Endothelial cell of umbilical vein (primary cell): Measurements from ENCODE around the gene FBXO24. TPM values are rescaled to one million over a fixed set of nuclear protein-coding genes. Genes with fewer than 3 reads are reported as not detected.

Experiments
- BruUV-seq: library from RNA; stranded (reverse); fragments of 400-500 nt; replicated peaks from 2 replicates; lab custom pipeline; 2021; lab: Mats Ljungman, UMichigan
- CTCF ChIA-PET: fragments of 300-600, 350-600 bp; sonication (Branson Sonifier 250); formaldehyde crosslinking; loops from one replicate; lab custom pipeline; 2021; ENCODE audit warnings: antibody characterized with exemption, inconsistent platforms; lab: Charles Lee
- POLR2A ChIA-PET: fragments of 300-600, 350-600 bp; sonication (Branson Sonifier 250); formaldehyde crosslinking; loops from one replicate; lab custom pipeline; 2021; ENCODE audit warnings: antibody characterized with exemption, inconsistent platforms; lab: Charles Lee
- DNase-seq: peaks from one replicate; pipeline ENCODE4 v3.0.0-alpha.2; 2011; ENCODE audit warnings: low read depth, low spot score
- FAIRE-seq: peaks from 2 replicates; lab custom pipeline; 2011; peaks lifted over from hg19 to GRCh38; lab: Jason Lieb, UNC
- H2AFZ ChIP-seq: 2 replicates; pipeline ENCODE4 v1.6.0; 2012; ENCODE audit warnings: low read depth, low read length, control low read depth, inconsistent platforms
- H3K27ac ChIP-seq: 2 replicates; pipeline ENCODE4 v1.5.1; 2011; ENCODE audit warnings: low read depth, mild to moderate bottlenecking, control low read depth, low read length, moderate library complexity; ENCODE audit not compliant: insufficient read depth
- H3K27me3 ChIP-seq, 2 experiments: 2 replicates each; pipeline versions ENCODE4 v1.6.0 to v1.6.1; 2011; ENCODE audit warnings: low read length in 2 of 2, mixed read lengths in 1 of 2; ENCODE audit not compliant: control insufficient read depth in 2 of 2, insufficient read depth in 2 of 2
- H3K36me3 ChIP-seq, 2 experiments: 2 replicates in 1 of 2; 3 replicates in 1 of 2; pipeline ENCODE4 v1.5.1; 2011; ENCODE audit warnings: low read length in 2 of 2, mild to moderate bottlenecking in 1 of 2, moderate library complexity in 1 of 2; ENCODE audit not compliant: control insufficient read depth in 2 of 2, insufficient read depth in 2 of 2; ENCODE audit errors: extremely low read depth in 1 of 2
- H3K4me1 ChIP-seq: 3 replicates; pipeline ENCODE4 v1.5.1; 2011; ENCODE audit warnings: mild to moderate bottlenecking, low read length; ENCODE audit not compliant: control insufficient read depth, insufficient read depth; ENCODE audit errors: extremely low read depth
- H3K4me2 ChIP-seq: 2 replicates; pipeline ENCODE4 v1.6.1; 2011; ENCODE audit warnings: low read length, control low read depth, mixed read lengths; ENCODE audit not compliant: insufficient read depth
- H3K4me3 ChIP-seq, 3 experiments: fragments of 200-600 bp in 1 of 3; sonication (generic), shearing (Covaris generic) in 1 of 3; replicated peaks in 1 of 3; 2 replicates each; pipeline ENCODE4 v1.5.1; 2011 to 2016; ENCODE audit warnings: control low read depth in 3 of 3, low read length in 3 of 3, mild to moderate bottlenecking in 2 of 3, inconsistent platforms in 1 of 3, low read depth in 1 of 3, moderate library complexity in 1 of 3; ENCODE audit not compliant: insufficient read depth in 1 of 3
- H3K79me2 ChIP-seq: 2 replicates; pipeline ENCODE4 v1.6.0; 2012; ENCODE audit warnings: low read length, inconsistent platforms; ENCODE audit not compliant: control insufficient read depth, insufficient read depth
- H3K9ac ChIP-seq: replicated peaks from 2 replicates; pipeline ENCODE3; 2011; ENCODE audit warnings: low read length, control low read depth; ENCODE audit not compliant: insufficient read depth; ENCODE audit errors: extremely low read depth
- H3K9me1 ChIP-seq: replicated peaks from 3 replicates; pipeline ENCODE4 v1.6.0; 2011; ENCODE audit warnings: mild to moderate bottlenecking, low read length; ENCODE audit not compliant: control insufficient read depth, insufficient read depth; ENCODE audit errors: extremely low read depth
- H3K9me3 ChIP-seq: replicated peaks from 2 replicates; pipeline ENCODE4 v1.5.1; 2012; ENCODE audit warnings: low read length, inconsistent platforms; ENCODE audit not compliant: control insufficient read depth, insufficient read depth
- H4K20me1 ChIP-seq: replicated peaks from 2 replicates; pipeline ENCODE3; 2011; ENCODE audit warnings: mild to moderate bottlenecking, low read length; ENCODE audit not compliant: control insufficient read depth, insufficient read depth; ENCODE audit errors: extremely low read depth
- CTCF ChIP-seq, 2 donors: IDR thresholded peaks; 1 replicate in 1 of 2; 2 replicates in 1 of 2; pipeline ENCODE4 v1.5.1; 2011; ENCODE audit warnings: low read length in 2 of 2, mild to moderate bottlenecking in 2 of 2, moderate library complexity in 2 of 2, control low read depth in 1 of 2, inconsistent platforms in 1 of 2, low read depth in 1 of 2; ENCODE audit not compliant: insufficient read depth in 1 of 2; ENCODE audit errors: extremely low read depth in 1 of 2
- EZH2 ChIP-seq: IDR thresholded peaks from 2 replicates; pipeline ENCODE4 v1.6.1; 2012; ENCODE audit warnings: borderline replicate concordance, low read depth, mild to moderate bottlenecking, moderate library complexity, low read length, inconsistent platforms; ENCODE audit not compliant: severe bottlenecking
- FOS ChIP-seq: IDR thresholded peaks from 2 replicates; pipeline ENCODE4 v1.6.1; 2011; ENCODE audit warnings: mild to moderate bottlenecking, low read length, moderate library complexity, borderline replicate concordance; ENCODE audit not compliant: insufficient read depth
- GATA2 ChIP-seq: IDR thresholded peaks from 2 replicates; pipeline ENCODE4 v1.7.0; 2011; ENCODE audit warnings: low read depth, mild to moderate bottlenecking, moderate library complexity, mixed read lengths, low read length; ENCODE audit not compliant: insufficient read length, insufficient read depth
- JUN ChIP-seq: IDR thresholded peaks from 2 replicates; pipeline ENCODE4 v1.6.1; 2011; ENCODE audit warnings: borderline replicate concordance, low read depth; ENCODE audit not compliant: insufficient read length, insufficient read depth
- MYC ChIP-seq: IDR thresholded peaks from one replicate; pipeline ENCODE4 v1.6.1; 2011; ENCODE audit warnings: mild to moderate bottlenecking, low read depth, low read length
- POLR2A ChIP-seq: IDR thresholded peaks from 2 replicates; pipeline ENCODE4 v1.6.1; 2012; ENCODE audit warnings: low read depth, mild to moderate bottlenecking, control low read depth, low read length
- POLR2AphosphoS5 ChIP-seq: IDR thresholded peaks from 2 replicates; pipeline ENCODE4 v1.6.1; 2012; ENCODE audit warnings: low read depth, mild to moderate bottlenecking, control low read depth, low read length, moderate library complexity; ENCODE audit not compliant: insufficient read depth
- dilution Hi-C: fragments of 300-500 bp; cut with MboI; formaldehyde crosslinking; loops from one replicate; pipeline ENCODE4 v1.15.0; 2019; ENCODE audit warnings: low sequenced_read_pairs; ENCODE audit not compliant: extremely low pct_ligation_motif_present
- intact Hi-C: fragments of 100-400 bp; cut with micrococcal nuclease; formaldehyde crosslinking; loops from one replicate; pipeline ENCODE4 v1.10.0; 2022
- polyA plus RNA-seq, 4 experiments: library from polyadenylated mRNA; depleted of rRNA in 3 of 4; stranded (reverse) in 3 of 4; unstranded in 1 of 4; fragments of >200 nt; gene quantifications; 2 replicates each; pipeline versions ENCODE4 v1.2.1 to v1.2.3, GENCODE V29; 2011 to 2012; ENCODE audit warnings: missing spikeins in 1 of 4
- total RNA-seq: library from RNA; stranded (reverse); gene quantifications from 2 replicates; pipeline ENCODE4 v1.2.3, GENCODE V29; 2021
- TF ChIP-seq, protein P1 (sequence below): IDR thresholded peaks from 2 replicates; pipeline ENCODE4 v1.6.1; 2011; ENCODE audit not compliant: insufficient read depth, insufficient read length

FBXO24 gene
- total and polyA plus RNA-seq, 2 donors (not counting 3 experiments of a cell fraction or from before 2014, with no cell fraction given): 0.37 to 0.38 TPM

GRCh38 chr7:100639995-100640516 is 53.9 kb downstream of the FBXO24 start:
- FAIRE-seq: no peak
- no peaks in the 10 kb centered on the region for H3K4me1 ChIP-seq
- no peak overlapping the region for H3K9ac ChIP-seq
- no peak overlapping the region for H3K4me3 ChIP-seq
- peaks cover 0 to 4% of the 10 kb centered on the region in 2 experiments for H3K27me3 ChIP-seq
- H2AFZ ChIP-seq: no peak overlapping the region
- H4K20me1 ChIP-seq: no peaks in the 10 kb centered on the region
- no peaks in the 10 kb centered on the region for H3K9me3 ChIP-seq
- no peaks in the 10 kb centered on the region for H3K36me3 ChIP-seq
- dilution Hi-C loops: no loop called here
- no peak for DNase-seq
- no TSS peak for BruUV-seq
- no peaks in the 10 kb centered on the region for H3K9me1 ChIP-seq
- no peak for TF ChIP-seq POLR2A
- TF ChIP-seq, protein P1, sequence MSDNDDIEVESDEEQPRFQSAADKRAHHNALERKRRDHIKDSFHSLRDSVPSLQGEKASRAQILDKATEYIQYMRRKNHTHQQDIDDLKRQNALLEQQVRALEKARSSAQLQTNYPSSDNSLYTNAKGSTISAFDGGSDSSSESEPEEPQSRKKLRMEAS: no peak
- TF ChIP-seq FOS: no peak
- no peak for TF ChIP-seq JUN
- no peak for TF ChIP-seq CTCF (IDR thresholded peaks at IDR 0.05; ENCODE audit: extremely low read depth in 1 of 2, insufficient read depth in 1 of 2, low read depth in 1 of 2, low read length in 2 of 2)
- TF ChIP-seq MYC: no peak
- no peak for TF ChIP-seq GATA2
- TF ChIP-seq EZH2: no peak
- no peak for TF ChIP-seq POLR2AphosphoS5
- intact Hi-C loops: no loop called here
- no peaks in the 10 kb centered on the region for H3K79me2 ChIP-seq
- H3K27ac ChIP-seq: no peak overlapping the region
- H3K4me2 ChIP-seq: no peak overlapping the region
- ChIA-PET POLR2A (no interaction called here), CTCF (interaction anchor here (0.8 to 1.9 kb wide), 2 partner anchors 11 to 38 kb away, joined by 3 to 8 read pairs; partner anchors contain the start of gene PCOLCE)
